ENCODE results near the gene FKBP14. TPM values are rescaled to one million over a fixed set of nuclear protein-coding genes. Genes with fewer than 3 reads are reported as not detected.
A peak's percentile ranks its signal among the peaks of the same experiment; 100 is the strongest.

Gene FKBP14
- total RNA-seq, 1 donor from 2014 or later = 7.3 TPM

- H3K4me3 ChIP-seq = peak overlapping the region; percentile 96 to 97
- H3K27me3 ChIP-seq = no peaks in the 10 kb centered on the region
- DNase-seq (ENCODE audit: low spot score in 2 of 2) = no peak
- H3K9me3 ChIP-seq = no peaks in the 10 kb centered on the region
- no peaks in the 10 kb centered on the region for H3K36me3 ChIP-seq
- TF ChIP-seq, protein P1, sequence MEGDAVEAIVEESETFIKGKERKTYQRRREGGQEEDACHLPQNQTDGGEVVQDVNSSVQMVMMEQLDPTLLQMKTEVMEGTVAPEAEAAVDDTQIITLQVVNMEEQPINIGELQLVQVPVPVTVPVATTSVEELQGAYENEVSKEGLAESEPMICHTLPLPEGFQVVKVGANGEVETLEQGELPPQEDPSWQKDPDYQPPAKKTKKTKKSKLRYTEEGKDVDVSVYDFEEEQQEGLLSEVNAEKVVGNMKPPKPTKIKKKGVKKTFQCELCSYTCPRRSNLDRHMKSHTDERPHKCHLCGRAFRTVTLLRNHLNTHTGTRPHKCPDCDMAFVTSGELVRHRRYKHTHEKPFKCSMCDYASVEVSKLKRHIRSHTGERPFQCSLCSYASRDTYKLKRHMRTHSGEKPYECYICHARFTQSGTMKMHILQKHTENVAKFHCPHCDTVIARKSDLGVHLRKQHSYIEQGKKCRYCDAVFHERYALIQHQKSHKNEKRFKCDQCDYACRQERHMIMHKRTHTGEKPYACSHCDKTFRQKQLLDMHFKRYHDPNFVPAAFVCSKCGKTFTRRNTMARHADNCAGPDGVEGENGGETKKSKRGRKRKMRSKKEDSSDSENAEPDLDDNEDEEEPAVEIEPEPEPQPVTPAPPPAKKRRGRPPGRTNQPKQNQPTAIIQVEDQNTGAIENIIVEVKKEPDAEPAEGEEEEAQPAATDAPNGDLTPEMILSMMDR (IDR thresholded peaks at IDR 0.05) = no peak
- peak overlapping the region; percentile 91 to 96 for H3K27ac ChIP-seq
- peaks cover 0 to 24% of the 10 kb centered on the region in 2 donors for H3K4me1 ChIP-seq
- intact Hi-C loops (cut with DNase I) = loop anchor here (1.0 to 10.0 kb wide), 8 partner anchors 33 to 757 kb away; partner anchors contain the start of genes GGCT and MTURN
Observed at GRCh38 chr7:30027740-30028215, 1.3 kb upstream of the FKBP14 start.

- H3K4me3 ChIP-seq = peak overlapping the region; percentile 96 to 97
- H3K4me1 ChIP-seq = peaks cover 0 to 21% of the 10 kb centered on the region in 2 donors
- no peak for DNase-seq (ENCODE audit: low spot score in 2 of 2)
- H3K27me3 ChIP-seq = no peaks in the 10 kb centered on the region
- no peaks in the 10 kb centered on the region for H3K9me3 ChIP-seq
- TF ChIP-seq, protein P1 (IDR thresholded peaks at IDR 0.05) = no peak
- intact Hi-C loops (cut with DNase I) = loop anchor here (5.0 to 10.0 kb wide), 3 partner anchors 260 to 758 kb away; partner anchors contain the start of gene GGCT
- H3K27ac ChIP-seq = peak overlapping the region; percentile 85 to 96
- H3K36me3 ChIP-seq = no peaks in the 10 kb centered on the region
Observed at GRCh38 chr7:30027065-30027456, 559 bp upstream of the FKBP14 start.

DNA sequence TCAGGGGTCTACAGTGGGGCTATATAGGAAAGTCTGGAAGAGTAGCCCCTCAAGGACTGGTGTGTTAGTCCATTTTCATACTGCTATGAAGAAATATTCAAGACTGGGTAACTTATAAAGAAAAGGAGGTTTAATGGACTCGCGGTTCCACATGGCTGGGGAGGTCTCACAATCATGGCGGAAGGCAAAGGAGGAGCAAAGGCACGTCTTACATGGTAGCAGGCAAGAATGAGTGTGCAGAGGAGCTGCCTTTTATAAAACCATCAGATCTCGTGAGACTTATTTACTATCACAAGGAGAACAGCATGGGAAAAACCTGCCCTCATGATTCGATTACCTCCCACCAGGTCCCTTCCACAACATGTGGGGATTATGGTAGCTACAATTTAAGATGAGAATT lies 3.0 kb downstream of the FKBP14 start:
- intact Hi-C loops (cut with DNase I) = loop anchor here (10.0 kb wide), 1 partner anchor 761 kb away; no protein-coding TSS in a partner anchor
- H3K4me1 ChIP-seq = peaks cover 0 to 16% of the 10 kb centered on the region in 2 donors

GRCh38 chr7:30022991-30023390 lies 3.5 kb downstream of the FKBP14 start:
- Histone ChIP-seq H3K9me3 (no peaks in the 10 kb centered on the region), H3K4me1 (peaks cover 0 to 13% of the 10 kb centered on the region in 2 donors), H3K36me3 (no peaks in the 10 kb centered on the region), H3K4me3 (no peak overlapping the region), H3K27ac (no peak overlapping the region), H3K27me3 (no peaks in the 10 kb centered on the region)
- TF ChIP-seq, protein P1 (IDR thresholded peaks at IDR 0.05) = no peak
- no peak for DNase-seq (ENCODE audit: low spot score in 2 of 2)
- intact Hi-C loops (cut with DNase I) = loop anchor here (10.0 kb wide), 1 partner anchor 762 kb away; no protein-coding TSS in a partner anchor

More for the DNA sequence above, 3.0 kb downstream of the FKBP14 start:
- Histone ChIP-seq H3K36me3 (no peaks in the 10 kb centered on the region), H3K4me3 (no peak overlapping the region), H3K27me3 (no peaks in the 10 kb centered on the region), H3K9me3 (no peaks in the 10 kb centered on the region), H3K27ac (no peak overlapping the region)
- TF ChIP-seq, protein P1 (IDR thresholded peaks at IDR 0.05) = no peak
- no peak for DNase-seq (ENCODE audit: low spot score in 2 of 2)

- intact Hi-C loops (cut with DNase I) = loop anchor here (10.0 kb wide), 1 partner anchor 764 kb away; no protein-coding TSS in a partner anchor
- Histone ChIP-seq H3K36me3 (peaks cover 0 to 10% of the 10 kb centered on the region in 2 donors), H3K9me3 (no peaks in the 10 kb centered on the region), H3K27me3 (no peaks in the 10 kb centered on the region), H3K4me3 (no peak overlapping the region), H3K4me1 (peaks cover 0 to 7% of the 10 kb centered on the region in 2 donors), H3K27ac (no peak overlapping the region)
- no peak for DNase-seq (ENCODE audit: low spot score in 2 of 2)
- TF ChIP-seq, protein P1 (IDR thresholded peaks at IDR 0.05) = no peak
Observed at GRCh38 chr7:30020535-30020934, 6.0 kb downstream of the FKBP14 start.
